Measurements from ENCODE around the gene CNBP. TPM values are rescaled to one million over a fixed set of nuclear protein-coding genes. Genes with fewer than 3 reads are reported as not detected.
A peak's percentile ranks its signal among the peaks of the same experiment; 100 is the strongest.

Gene CNBP
- total RNA-seq, 1 donor from 2014 or later, result 203 TPM

- peak; percentile 95 for DNase-seq (ENCODE audit: extremely low spot score, unreplicated experiment)
- H3K4me1 Mint-ChIP-seq (ENCODE audit: unreplicated experiment), result peaks cover 28% of the 10 kb centered on the region
- no peaks in the 10 kb centered on the region for H3K9me3 Mint-ChIP-seq (ENCODE audit: unreplicated experiment)
- peaks cover 5% of the 10 kb centered on the region for H3K36me3 Mint-ChIP-seq (ENCODE audit: unreplicated experiment)
- H3K4me3 Mint-ChIP-seq (ENCODE audit: unreplicated experiment), result peak within 1 kb of the TSS; percentile 85
- TF ChIP-seq, protein P1, sequence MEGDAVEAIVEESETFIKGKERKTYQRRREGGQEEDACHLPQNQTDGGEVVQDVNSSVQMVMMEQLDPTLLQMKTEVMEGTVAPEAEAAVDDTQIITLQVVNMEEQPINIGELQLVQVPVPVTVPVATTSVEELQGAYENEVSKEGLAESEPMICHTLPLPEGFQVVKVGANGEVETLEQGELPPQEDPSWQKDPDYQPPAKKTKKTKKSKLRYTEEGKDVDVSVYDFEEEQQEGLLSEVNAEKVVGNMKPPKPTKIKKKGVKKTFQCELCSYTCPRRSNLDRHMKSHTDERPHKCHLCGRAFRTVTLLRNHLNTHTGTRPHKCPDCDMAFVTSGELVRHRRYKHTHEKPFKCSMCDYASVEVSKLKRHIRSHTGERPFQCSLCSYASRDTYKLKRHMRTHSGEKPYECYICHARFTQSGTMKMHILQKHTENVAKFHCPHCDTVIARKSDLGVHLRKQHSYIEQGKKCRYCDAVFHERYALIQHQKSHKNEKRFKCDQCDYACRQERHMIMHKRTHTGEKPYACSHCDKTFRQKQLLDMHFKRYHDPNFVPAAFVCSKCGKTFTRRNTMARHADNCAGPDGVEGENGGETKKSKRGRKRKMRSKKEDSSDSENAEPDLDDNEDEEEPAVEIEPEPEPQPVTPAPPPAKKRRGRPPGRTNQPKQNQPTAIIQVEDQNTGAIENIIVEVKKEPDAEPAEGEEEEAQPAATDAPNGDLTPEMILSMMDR (IDR thresholded peaks at IDR 0.05), result no peak
- H3K27ac Mint-ChIP-seq (ENCODE audit: unreplicated experiment), result peak within 1 kb of the TSS; percentile 88
- no peaks in the 10 kb centered on the region for H3K27me3 Mint-ChIP-seq (ENCODE audit: unreplicated experiment)
Measured at GRCh38 chr3:129121792-129122411, 61.8 kb downstream of the CNBP start, which contains the start of gene RAB43. Gene RAB43 (minus strand): TSS chr3:129121804. CDS start chr3:129121489, 315 bp downstream.

DNA sequence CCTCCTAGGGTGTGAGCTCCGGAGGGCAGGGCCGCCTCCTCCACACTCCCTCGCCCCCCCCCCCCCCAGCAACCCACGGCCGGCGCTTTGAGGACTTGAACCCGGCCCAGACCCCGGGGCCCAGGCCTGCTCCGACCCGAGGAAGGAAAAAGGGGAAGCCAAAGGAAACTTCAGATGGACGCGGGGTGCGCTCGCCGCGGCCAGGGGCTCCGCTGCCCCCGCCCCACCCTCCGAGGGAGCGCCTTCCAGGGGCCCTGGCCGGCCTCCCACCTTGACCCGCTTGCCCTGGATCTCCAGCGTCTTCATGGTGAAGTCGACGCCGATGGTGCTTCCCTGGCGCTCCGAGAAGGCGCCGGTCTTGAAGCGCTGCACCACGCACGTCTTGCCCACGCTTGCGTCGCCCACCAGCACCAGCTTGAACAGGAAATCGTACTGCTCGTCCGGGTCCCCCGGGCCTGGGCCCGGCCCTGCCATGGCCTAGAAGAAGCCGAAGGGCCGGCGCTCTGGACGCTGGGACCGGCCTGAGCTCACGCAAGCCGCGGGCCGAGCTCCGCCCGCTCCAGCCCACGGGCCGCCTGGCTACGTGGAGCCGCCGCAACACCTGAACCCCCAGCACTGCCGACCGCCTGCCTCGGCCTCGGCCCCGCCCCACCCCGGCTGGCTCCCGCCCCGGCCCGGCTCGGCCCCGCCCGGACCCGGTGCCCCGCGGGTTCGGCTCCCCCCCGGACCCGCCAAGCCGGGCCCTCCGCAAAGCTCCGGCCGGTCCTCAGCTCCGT, 62.5 kb downstream of the CNBP start:
- peaks cover 2% of the 10 kb centered on the region for H3K36me3 Mint-ChIP-seq (ENCODE audit: unreplicated experiment)
- peaks cover 33% of the 10 kb centered on the region for H3K4me1 Mint-ChIP-seq (ENCODE audit: unreplicated experiment)
- H3K27ac Mint-ChIP-seq (ENCODE audit: unreplicated experiment), result peak overlapping the region; percentile 88
- TF ChIP-seq, protein P1 (IDR thresholded peaks at IDR 0.05), result no peak
- H3K27me3 Mint-ChIP-seq (ENCODE audit: unreplicated experiment), result no peaks in the 10 kb centered on the region
- peak overlapping the region; percentile 85 for H3K4me3 Mint-ChIP-seq (ENCODE audit: unreplicated experiment)
- DNase-seq (ENCODE audit: extremely low spot score, unreplicated experiment), result no peak
- no peaks in the 10 kb centered on the region for H3K9me3 Mint-ChIP-seq (ENCODE audit: unreplicated experiment)

DNA sequence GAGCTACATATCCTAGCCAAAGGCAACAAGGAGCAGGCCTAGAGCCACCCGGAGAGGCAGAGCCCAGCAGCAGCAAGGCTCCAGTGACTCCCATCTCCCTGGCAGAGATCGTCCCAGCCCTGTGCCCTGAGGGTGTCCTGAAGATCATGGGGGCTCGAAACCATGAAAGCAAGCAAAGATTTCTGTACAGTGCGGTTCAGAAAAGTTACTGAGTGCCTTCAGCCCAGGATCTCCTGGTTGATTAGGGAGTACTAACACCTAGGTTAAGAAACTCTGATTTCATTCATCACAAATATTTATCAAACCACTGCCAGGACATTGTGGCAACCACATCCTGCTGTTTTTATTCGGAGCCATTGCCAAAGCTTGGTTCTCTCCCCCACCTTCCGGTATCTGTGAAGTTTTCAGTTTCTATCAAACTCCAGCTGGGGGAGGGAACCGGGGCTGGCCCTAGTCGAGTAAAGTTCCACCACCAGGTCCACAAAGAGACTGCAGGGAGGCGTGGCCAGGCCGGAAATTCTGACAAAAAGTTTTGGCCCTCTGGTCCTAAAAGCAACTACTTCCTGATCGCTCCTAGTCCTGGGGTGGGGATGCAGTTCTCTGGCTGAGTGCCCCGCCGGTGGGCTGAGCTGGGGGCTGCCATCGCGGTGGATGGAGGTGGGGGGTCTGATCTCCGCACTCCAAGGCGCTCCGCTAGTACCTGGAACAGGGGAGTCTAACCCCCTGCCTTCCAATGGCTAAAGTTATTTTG, 63.3 kb downstream of the CNBP start:
- DNase-seq (ENCODE audit: extremely low spot score, unreplicated experiment), result peak; percentile 90
- H3K4me3 Mint-ChIP-seq (ENCODE audit: unreplicated experiment), result peak overlapping the region; percentile 85
- TF ChIP-seq, protein P1 (IDR thresholded peaks at IDR 0.05), result peak; percentile 47
- peaks cover 36% of the 10 kb centered on the region for H3K4me1 Mint-ChIP-seq (ENCODE audit: unreplicated experiment)
- H3K27me3 Mint-ChIP-seq (ENCODE audit: unreplicated experiment), result no peaks in the 10 kb centered on the region
- peak overlapping the region; percentile 88 for H3K27ac Mint-ChIP-seq (ENCODE audit: unreplicated experiment)
- no peaks in the 10 kb centered on the region for H3K9me3 Mint-ChIP-seq (ENCODE audit: unreplicated experiment)
- H3K36me3 Mint-ChIP-seq (ENCODE audit: unreplicated experiment), result peaks cover 2% of the 10 kb centered on the region

DNA sequence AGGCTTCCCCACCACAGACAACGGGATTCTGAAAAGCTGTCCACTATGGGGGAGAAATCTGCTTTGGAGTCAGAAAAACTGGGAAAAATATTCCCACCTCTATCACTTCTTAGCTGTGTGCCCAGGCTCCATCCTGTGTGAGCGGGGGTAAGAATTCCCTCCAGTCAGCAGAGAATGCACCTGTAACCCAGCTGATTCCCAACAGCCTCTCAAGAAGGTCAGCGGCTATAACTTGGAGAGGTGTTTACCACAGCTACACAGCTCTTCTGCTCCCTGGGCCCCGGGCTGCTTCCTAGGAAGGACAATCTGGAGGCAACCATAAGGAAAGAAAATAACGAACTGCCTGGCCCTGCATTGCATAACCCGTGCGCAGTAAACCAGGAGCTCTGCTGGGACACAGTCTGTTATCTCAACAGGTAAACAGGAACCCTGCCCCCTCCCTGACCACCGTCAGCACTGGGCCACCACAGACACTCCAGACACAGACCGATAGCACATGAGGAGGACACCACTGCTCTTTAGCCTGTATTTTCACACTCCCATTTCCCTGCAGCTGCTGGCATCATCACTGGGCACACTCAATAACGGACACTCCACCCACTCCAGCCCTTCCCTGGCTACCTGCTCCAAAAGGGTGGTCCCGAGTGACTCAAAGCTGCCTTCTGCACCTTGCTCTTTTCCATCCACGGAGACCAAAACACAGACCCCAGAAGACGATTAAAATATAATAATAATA, 64.2 kb downstream of the CNBP start:
- no peak for DNase-seq (ENCODE audit: extremely low spot score, unreplicated experiment)
- peak overlapping the region; percentile 85 for H3K4me3 Mint-ChIP-seq (ENCODE audit: unreplicated experiment)
- peaks cover 36% of the 10 kb centered on the region for H3K4me1 Mint-ChIP-seq (ENCODE audit: unreplicated experiment)
- H3K36me3 Mint-ChIP-seq (ENCODE audit: unreplicated experiment), result peaks cover 2% of the 10 kb centered on the region
- no peaks in the 10 kb centered on the region for H3K27me3 Mint-ChIP-seq (ENCODE audit: unreplicated experiment)
- TF ChIP-seq, protein P1 (IDR thresholded peaks at IDR 0.05), result no peak
- no peaks in the 10 kb centered on the region for H3K9me3 Mint-ChIP-seq (ENCODE audit: unreplicated experiment)
- peak overlapping the region; percentile 88 for H3K27ac Mint-ChIP-seq (ENCODE audit: unreplicated experiment)
